Activated T-cell treated with anti-CD3 and anti-CD28 coated beads for 4 hours (primary cell): ENCODE measurements around the gene NGB.

ENCODE experiments used
- DNase-seq: peaks from one replicate; pipeline ENCODE4 v3.0.0-alpha.2; 2020

Gene NGB

DNA sequence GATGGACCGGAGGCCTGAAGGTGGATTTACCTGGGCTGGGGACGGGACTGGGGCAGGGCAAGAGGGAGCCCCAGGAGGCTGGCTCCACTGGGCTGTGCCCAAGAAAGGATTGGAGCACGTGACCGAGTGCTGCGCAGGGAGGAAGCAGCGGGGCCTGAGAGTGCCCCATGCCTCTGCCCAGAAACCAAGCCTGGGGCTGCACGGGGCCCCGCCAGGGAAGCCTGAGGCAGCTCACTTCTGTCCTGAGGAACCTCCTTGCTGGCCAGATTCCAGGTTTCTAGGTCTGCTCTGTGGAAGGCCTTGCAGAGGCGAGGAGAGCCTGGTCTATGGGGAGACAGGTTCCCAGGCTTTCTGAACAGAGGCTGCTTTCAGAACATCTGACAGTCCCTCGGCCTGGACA, 10.4 kb downstream of the NGB start:
- no peak for DNase-seq

GRCh38 chr14:77260199-77260598, 10.8 kb downstream of the NGB start:
- no peak for DNase-seq

GRCh38 chr14:77259025-77259715, 11.8 kb downstream of the NGB start:
- no peak for DNase-seq

GRCh38 chr14:77258566-77258965, 12.4 kb downstream of the NGB start:
- DNase-seq, result no peak

DNA sequence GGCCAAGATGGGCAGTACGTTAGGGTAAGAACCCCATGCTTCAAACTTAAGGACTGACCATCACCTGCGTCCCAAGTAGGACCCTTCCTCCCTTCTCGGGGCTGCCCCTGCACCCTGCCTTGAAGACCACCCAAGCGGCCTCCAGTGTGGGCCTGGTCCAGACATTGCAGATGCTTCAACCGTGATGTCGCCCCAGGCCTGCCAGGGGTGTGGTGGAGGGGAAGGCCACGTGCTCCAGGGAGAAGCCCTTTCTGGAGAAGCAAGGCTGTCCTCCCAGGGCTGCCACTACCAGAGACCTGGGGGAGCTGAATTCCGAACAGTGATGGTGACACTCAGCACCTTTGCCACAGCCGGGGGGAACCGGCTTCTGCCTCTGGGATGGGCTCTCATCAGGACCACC, 13.3 kb downstream of the NGB start:
- DNase-seq, result no peak

DNA sequence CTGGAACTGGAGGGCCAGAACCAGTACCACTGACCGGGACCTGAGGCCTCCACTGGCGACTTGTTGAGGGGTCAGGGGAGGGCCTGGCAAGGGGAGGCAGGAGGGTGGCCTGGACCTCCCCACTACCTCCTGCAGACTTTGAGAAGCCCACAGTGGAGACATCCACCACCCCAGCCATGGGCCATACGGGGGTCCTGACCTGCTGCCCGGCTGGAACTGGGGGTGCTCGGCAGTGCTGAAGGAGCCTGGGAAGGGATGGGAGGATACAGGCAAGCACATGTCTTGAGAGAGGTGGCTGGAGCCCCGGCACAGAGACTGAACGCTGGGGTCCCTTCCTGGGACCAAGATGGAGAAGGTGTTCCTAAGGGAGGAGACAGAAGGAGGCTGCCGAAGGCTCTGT, 14.3 kb downstream of the NGB start:
- DNase-seq, result no peak

GRCh38 chr14:77253333-77254190, 17.4 kb downstream of the NGB start:
- DNase-seq, result no peak

DNA sequence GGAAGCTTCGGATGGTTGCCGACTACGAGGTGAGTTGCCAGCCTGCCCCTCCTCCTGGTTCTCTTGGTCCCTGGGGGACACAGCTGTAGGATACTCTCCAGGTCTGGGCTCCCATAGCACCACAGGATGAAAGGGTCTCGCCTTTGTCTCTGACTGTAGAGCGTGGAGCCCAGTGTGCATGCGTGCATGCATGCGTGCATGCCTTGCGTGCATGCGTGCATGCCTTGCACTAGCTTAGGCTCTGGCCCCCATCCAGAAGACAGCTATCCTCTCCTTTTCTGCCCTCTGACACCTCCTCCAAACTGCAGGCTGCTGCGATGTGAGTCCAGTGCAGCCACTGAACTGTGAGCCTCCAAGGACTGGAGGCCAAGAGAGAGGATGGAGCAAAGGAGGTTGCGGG, 19.1 kb downstream of the NGB start:
- DNase-seq, result no peak

- no peak for DNase-seq
Observed at GRCh38 chr14:77250927-77251326, 20.1 kb downstream of the NGB start.

GRCh38 chr14:77249286-77249685, 21.7 kb downstream of the NGB start:
- no peak for DNase-seq

GRCh38 chr14:77248666-77249065, 22.3 kb downstream of the NGB start:
- DNase-seq, result no peak

DNA sequence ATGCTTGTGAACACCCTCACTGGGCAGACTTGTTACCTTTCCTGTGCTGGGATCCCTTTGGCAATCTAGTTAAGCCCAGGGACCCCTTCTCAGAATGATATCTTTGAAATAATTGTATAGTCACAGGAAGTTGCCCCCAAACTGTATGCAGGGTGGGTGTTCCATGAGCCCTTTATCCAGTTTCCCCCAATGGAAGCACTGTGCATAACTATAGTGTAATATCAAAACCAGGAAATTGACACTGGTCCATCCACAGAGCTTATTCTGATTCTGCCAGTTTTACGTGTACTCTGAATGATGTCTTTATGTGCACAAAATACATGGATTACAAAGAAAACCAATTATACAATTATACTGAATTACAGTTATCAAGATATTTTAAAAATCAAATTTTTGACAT, 24.2 kb downstream of the NGB start:
- DNase-seq, result no peak

DNA sequence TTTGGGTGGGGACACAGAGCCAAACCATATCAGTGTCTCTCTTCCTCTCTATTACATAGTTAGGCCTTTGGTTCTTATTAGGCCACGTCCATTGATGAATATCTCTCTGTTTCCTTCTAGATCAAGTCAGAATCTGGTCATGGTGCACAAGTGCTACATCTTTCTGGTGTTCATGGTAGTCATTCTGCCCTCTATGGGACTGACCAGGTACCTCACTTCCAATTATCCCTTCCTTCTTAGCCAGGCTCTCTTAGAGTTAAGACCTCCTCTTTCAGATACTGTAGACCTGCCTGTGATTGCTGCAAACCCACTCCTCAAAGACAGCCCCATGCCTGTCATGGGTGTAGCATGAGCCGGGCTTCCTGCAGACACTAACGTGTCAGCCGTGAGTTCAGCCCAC, 25.2 kb downstream of the NGB start:
- no peak for DNase-seq

DNA sequence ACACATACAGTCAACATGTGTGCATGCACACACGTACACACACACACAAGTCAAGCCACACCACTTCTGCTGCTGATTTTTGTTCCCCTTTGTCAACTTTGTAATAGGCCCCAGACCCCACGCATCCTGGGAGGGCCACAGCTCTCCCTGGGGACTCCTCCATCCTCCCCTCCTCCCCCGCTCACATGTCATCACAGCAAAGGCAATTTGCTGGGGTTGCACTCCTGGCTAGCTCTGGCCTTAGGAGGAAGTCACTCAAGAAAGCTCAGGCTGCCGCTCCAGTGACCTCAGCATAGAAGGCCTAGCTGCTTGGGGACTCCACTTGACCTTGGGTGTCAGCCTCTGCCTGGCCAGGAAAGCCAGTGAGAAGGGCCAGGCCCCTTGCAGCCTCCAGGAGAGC, 27.2 kb downstream of the NGB start:
- DNase-seq, result no peak

DNA sequence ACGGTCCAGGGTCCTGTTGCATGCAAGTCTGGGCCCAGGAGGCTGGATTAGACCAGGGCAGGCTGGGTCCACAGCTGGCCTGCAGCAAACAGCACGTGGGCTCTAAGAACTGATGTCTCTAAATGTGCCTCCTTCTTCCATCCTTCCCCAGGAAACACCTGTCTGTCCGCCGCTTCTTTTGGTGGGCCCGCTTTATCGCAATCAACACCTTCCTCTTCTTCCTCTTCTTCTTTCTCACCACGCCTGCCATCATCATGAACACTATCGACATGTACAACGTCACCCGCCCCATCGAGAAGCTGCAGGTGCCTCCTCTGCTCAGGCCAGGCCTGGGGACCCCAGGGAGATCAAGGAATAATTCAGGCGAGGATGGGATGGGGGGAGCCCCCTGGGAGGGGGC, 28.3 kb downstream of the NGB start:
- DNase-seq, result no peak

- DNase-seq, result no peak
Observed at GRCh38 chr14:77241955-77242354, 29.1 kb downstream of the NGB start.

- DNase-seq, result no peak
Observed at GRCh38 chr14:77240336-77240915, 30.6 kb downstream of the NGB start.

DNA sequence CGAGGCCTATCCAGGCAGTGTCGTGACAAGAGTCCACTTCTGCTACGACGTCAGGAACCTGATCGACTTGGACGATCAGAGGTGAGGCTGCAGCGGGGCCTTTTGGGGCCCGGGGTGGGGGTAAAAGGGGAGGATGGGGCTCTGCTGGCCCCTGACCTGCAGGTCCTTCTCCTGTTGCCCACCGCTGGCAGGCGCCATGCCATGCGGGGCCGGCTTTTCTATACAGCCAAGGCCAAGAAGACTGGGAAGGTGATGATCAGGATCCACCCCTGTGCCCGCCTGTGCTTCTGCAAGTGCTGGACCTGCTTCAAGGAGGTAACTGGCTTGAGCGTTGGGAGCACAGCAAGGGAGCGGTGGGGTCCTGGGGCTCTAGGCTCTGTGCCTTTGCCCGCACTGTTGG, 31.6 kb downstream of the NGB start:
- no peak for DNase-seq

DNA sequence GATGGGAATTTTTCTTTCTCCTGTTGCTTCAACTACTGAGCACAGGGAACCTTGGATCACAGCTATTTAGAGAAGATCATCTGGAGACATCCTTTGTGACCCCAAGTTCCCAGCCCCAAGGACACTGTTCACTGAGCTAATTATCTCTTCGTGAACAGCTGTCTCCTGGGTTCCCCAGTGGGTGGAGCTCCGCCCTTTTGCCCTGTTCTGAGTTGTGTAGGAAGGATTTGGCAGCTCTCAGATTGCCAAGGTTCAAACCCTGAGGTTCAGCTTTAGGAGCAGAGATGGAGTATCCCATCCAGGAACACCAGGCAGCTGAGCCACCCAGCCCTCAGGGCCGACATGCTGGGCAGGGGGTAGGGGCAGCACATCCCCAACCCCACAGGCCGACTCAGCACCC, 32.0 kb downstream of the NGB start:
- DNase-seq, result no peak

DNA sequence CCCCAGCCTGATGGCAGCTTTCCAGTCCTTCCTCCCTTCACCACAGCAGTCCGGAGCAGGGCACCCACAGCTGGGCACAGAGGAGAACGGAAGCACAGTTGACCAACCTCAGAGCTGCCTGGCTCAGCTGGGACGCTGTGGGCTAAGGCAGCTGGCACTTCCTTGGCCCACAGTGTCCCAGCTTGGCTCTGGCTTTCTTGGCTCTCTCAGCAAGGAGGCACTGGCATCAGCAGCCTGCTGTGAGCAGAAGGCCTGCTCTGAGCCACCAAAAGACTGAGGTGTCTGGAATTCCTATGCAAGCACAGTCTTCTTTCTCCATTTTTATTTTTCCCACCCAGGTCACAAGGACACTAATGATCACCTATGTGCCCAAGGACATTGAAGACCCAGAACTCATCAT, 32.6 kb downstream of the NGB start:
- no peak for DNase-seq

DNA sequence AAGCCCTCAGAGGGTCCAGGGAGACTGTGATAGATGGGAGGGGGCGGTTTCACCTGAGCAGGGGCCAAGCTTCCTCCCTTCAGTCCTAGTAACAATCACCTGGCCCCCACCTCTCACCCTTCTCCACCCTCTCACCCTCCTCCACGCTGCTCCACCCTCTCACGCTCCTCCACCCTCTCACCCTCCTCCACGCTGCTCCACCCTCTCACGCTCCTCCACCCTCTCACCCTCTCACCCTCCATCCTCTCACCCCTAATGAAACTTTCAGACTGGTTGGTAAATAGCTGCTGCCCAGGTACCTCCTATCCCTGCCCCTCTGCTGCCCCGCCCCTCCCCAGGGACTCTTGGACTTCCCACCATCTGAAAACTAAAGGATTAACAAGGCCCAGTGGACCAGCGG, 34.2 kb downstream of the NGB start:
- no peak for DNase-seq

DNA sequence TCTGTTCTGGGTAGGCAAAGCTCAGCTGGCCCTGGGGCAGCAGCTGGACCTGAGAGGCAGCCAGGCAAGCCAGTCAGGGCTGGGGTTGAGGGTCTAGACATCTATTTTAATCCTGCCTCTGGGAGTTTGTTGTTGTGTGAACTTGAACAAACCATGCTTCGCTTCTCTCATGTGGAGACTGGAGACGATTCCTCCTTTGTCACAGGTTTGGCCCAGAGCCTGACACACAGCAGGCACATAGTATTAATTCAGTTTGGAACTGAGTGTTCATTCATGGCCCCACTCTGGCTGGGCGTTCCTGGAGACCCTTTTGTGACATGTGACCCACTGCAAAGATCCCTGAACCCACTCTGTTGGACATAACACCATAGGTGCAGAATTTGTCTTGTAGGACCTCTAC, 39.3 kb downstream of the NGB start:
- DNase-seq, result no peak

- DNase-seq, result no peak
Observed at GRCh38 chr14:77230914-77231313, 40.1 kb downstream of the NGB start.

GRCh38 chr14:77228056-77228455, 43.0 kb downstream of the NGB start:
- DNase-seq, result no peak
